H7 (cell line): Measurements from ENCODE around the gene SYK. TPM values are rescaled to one million over a fixed set of nuclear protein-coding genes. Genes with fewer than 3 reads are reported as not detected.

Experiments
- total RNA-seq: library from RNA; depleted of rRNA; stranded (reverse); fragments of >200 nt; shearing (Covaris generic); gene quantifications from 2 replicates; pipeline ENCODE4 v1.2.3, GENCODE V29; 2014; rRNA removed

The SYK gene
- total RNA-seq, 1 experiment from 2014 or later = 0.38 TPM

Other genes starting within 250 kb of the SYK start
- gene DIRAS2, start 159.0 kb upstream of the SYK start, total RNA-seq = 0.11 and 0.28 TPM in 2 replicates